ENCODE data around the gene FTCD.
"Not testable (repeated sequence)": the region's sequence is repeated elsewhere in the genome, so short reads cannot be mapped to it uniquely, and the experiment has no call there.

The FTCD gene

DNA sequence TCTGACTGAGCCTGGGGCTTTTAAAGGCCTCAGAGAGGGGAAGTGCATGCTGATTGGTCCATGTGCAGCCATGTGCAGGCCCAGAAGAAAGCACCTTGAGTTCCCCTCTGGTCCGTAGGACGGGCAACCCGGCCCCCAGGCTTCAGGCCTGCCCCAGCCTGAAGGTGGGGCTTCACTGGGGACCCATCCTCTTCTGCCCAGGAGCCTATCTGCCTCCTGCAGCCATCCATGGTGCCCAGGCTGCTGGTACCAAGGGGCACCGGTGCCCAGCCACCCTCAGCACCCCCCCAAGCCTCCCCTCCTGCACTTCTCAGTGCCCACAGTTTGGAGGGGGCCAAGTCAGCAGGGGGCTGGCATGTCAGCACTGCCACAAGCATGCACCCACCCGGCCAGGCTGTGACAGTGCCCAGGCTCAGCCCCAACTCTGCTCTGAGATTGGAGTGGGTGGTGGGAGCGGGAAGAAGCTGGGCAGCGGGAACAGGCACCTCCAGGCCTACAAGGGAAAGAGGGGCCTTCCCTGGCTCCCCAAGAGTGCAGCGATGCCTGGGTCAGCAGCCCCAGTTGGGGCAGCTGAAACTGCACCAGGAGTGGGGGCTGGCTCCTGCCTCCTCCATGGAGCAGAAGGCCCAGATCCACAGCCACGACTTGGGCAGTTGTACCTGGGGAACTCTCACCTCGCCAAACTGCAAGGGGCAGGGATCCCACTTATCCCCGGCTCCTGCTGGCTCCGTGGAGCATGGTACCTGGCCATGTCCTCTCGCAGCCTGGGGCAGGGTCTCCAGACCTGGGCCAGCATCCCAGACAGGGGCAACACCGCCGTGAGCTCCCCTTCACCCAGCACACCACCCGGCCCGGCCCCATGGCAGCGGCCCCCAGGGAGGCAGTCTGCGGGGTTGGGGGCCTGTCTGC is 45.8 kb downstream of the FTCD start:
- DNase-seq, result peak in 1 of 2 donors; percentile 9

DNA sequence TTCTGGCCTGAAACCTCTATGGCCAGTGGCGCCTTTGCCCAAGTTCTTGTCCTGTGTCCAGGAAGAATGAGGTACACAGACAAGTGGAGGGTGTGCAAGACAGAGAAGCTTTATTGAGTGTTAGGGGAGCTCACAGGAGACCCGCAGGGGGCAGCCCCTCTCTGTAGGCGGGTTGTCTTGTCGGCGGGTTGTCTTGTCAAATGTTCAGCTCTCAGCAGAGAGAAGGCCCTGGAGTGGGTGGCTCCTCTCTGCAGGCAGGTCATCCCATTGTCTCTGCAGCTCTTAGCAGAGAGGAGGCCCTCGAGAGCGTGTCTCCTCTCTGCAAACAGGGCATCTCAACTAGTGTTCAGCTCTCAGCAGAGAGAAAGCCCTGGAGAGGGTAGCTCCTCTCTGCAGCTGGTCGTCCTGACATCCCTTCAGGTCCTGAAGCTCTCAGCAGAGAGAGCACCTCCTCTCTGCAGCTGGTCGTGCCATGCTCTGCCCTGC is 46.5 kb downstream of the FTCD start:
- no peak for DNase-seq

DNA sequence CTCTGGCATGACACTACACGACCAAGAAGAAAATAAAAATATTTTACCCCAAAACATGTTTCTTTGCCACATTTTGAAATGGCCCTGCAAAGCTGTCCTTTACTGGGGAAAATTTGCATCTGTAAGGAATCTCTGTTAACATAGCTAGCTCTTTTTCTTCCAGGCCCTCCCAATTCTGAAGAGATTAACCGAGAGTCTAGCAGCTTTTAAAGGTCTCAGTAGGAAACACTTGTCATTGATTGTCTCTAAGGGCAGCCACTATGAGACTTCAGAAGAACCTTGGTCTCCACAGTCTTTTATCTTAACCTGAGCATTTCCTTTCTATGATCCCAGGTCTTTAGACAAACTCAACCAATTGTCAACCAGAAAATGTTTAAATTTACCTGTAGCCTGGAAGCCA is 48.0 kb downstream of the FTCD start:
- DNase-seq, result not testable (repeated sequence)

GRCh38 chr21:46104104-46104503 is 51.3 kb downstream of the FTCD start:
- no peak for DNase-seq

DNA sequence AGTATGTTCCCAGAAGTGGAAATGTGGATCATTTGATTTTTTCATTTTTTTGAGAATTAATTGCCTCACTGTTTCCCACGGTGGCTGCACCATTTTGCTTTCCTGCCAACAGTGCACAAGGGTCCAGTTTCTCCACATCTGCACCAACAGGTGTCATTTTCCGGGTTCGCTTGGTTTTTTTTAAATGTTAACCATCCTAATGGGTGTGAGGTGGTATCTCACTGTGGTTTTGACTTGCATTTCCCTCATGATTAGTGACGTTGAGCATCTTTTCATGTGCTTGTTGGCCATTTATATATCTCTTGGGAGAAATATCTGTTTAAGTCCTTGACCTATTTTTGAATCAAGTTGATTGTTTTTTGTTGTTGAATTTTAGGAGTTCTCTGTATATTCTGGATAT is 54.5 kb downstream of the FTCD start:
- DNase-seq, result peak in 1 of 2 donors; percentile 7

- DNase-seq, result no peak
Observed at GRCh38 chr21:46100426-46100825, 55.0 kb downstream of the FTCD start.

GRCh38 chr21:46100020-46100419 is 55.4 kb downstream of the FTCD start:
- peak in 1 of 2 donors; percentile 4 for DNase-seq

- peak in 1 of 2 donors; percentile 11 for DNase-seq
Observed at GRCh38 chr21:46099476-46099875, 55.9 kb downstream of the FTCD start.

DNA sequence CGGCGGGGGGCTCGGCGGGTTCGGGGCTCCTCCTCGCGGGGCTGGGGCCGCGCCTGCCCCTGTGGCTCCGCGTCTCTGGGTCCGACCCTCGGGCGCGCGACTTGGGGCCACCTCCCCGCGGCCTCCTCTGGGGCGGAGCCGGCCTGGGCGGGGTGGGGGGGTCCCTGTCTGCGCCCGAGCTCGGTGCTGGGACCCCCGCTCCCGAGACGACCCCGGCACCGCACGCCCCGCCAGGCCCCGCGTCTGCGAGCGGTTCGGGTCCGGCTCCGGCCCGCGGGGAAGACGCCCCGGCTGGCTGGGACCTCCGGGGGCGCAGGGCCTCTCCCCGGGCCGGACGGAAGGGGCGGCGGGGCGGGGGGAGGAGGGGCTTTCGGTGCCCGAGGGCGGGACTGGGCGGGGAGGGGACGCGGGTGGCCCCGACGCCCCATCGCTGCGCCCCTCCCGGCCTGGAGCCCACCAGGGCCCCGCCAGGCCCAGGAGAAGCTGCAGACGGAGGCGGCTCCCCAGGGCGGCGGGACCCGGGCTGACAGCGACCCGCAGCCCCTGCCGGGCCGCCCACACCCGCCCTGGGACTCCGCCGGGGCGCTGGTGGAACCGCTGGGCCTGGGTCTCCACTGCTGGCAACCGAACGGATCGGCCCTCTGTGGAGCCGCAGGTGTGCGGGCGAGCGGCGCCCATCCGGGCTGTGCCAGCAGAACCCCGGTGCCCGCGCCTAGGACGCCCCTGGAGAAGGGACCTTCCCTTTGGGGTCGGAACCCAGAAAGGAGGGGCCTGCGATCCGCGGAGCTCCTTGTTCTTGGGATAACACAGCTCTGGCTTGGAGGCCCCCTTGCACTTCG is 56.9 kb downstream of the FTCD start:
- peak; percentile 5 to 6 for DNase-seq

DNA sequence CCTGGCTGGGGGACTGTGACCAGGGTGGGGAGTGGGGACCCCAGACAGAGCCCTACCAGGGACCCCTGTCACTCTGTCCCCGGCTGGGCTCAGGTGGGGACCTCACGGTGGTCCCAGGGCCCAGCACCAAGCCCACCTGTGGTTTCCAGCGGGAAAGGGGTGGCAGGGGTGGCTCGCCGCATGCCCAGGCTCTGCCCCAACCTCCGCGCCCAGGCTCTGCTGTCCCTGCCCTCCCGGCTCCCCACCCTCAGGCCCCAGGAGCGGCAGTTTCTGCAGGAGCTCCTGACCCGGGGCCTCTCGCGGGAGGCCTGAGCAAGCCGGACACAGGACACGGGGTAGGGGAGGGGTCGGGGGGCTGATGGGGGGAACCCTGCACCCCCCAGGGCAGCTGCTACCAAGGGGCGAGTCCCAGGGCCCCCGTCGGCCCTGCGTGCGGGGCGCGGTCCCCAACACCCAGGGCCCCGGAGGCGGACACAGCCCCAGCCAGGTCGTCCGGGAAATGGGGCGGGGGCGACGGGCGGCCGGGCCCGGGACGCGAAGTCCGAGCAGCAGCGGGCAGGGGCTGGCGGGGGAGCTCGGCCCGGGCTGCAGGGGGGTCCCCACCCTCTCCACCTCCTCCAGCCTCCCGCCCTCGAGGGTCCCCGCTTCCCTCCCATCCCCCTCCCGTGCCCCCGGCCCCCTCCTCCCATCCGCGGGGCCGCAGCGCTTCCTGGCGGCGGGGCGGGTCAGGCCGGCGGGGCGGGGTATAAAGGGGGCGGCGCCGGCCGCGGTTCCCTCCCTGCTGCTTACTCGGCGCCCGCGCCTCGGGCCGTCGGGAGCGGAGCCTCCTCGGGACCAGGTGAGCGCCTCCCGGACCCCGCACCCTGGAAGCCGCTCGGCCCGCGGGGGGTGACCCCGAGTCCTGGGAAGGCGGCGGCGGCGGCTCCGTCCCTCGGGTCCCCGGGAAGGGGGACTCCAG is 57.8 kb downstream of the FTCD start, which contains the start of gene COL6A2:
TSS of gene COL6A2 (plus strand) at position 777 of the 958 bp plus-strand sequence.
- peak; percentile 32 to 38 for DNase-seq

- no peak for DNase-seq
Observed at GRCh38 chr21:46096596-46097335, 58.6 kb downstream of the FTCD start.

- DNase-seq, result no peak
Observed at GRCh38 chr21:46095814-46096595, 59.4 kb downstream of the FTCD start.

GRCh38 chr21:46095083-46095719 is 60.2 kb downstream of the FTCD start:
- DNase-seq, result no peak

GRCh38 chr21:46094401-46095082 is 60.8 kb downstream of the FTCD start:
- DNase-seq, result no peak

DNA sequence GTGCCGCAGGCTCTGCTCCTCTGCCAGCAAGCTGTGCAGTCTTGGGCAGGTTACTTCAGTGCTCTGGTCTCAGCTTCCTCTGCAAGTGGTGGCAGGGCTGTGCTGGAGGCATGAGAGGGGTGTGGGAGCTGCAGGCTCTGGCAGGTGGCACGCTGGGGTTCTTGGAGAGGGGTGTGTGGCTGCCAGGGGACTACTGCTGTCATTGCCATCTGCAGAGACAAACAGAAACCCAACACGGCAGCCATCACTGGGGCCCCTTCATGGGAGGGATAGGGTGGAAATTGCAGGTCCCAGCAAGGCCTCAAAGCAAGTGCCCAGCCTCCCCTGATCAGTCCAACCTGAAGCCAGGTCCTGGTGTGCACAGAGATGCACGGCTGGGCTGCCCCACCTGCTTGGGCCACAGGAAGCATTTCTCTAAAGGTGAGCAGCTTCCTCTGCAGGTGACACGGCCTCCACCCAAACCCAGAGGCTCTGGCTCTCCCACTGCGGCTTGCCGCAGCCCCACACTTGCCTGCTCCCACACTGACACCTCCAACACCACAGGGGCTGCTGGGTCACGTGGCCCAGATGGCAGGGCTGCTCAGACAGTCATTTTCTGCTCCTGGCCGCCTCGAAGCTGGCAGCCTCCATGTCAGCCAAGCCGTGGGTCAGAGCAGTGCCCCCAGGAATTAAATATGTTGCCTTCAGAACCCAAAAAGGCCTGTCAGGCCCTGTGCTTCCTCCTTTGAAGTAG is 61.5 kb downstream of the FTCD start:
- DNase-seq, result peak; percentile 22 to 34

- no peak for DNase-seq
Observed at GRCh38 chr21:46092811-46093667, 62.3 kb downstream of the FTCD start.

DNA sequence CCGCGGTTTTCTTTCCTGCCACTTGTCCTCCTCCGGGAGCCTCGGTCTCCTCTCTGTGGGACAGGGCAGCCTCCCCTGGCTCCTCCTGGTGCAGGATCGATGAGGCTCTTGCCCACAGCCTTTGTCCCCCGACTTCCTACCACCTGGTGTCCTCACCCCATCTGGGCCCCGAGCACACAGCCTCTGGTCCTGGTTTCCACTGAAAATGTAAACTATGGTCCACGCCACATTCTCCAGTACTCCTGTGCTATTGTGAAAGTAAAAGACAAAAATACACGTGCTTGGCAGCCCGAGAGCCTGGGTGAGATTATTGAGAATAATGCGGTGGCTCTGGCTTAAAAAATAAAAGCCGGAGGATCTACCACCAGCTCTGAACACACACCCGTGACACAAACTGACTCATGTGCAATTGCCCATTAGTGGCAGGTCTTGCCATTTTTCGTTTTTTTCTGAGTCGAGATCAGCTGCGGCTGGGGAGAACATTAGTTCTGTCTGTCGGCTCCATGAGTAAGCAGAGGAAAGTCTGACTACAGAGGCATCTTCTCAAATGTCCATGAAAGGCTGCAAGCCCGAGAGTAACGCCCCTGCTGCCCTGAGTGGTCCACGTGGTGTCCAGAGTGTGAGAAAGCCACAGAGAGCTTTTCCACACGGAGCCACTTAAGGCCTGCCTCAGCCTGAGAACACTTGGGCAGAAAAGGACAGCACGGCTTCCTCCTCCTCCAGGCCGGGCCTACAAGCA is 63.2 kb downstream of the FTCD start:
- no peak for DNase-seq
